HEK293 (cell line): Measurements from ENCODE around the gene SLC43A1.
A peak's percentile ranks its signal among the peaks of the same experiment; 100 is the strongest.

Experiments
- CTCF ChIA-PET: fragments of 350-600 bp; formaldehyde crosslinking; extraction: SDS; loops from one replicate; lab custom pipeline; 2021; ENCODE audit warnings: antibody characterized with exemption; lab: Yijun Ruan, JAX
- POLR2A ChIA-PET: fragments of 300-600 bp; formaldehyde crosslinking; extraction: SDS; loops from one replicate; lab custom pipeline; 2020; ENCODE audit warnings: antibody characterized with exemption, inconsistent platforms; lab: Yijun Ruan, JAX
- H3K27ac ChIP-seq: fragments of 200-500 bp; sonication (Bioruptor generic); 2 replicates; pipeline ENCODE4 v1.5.1; 2014; ENCODE audit warnings: low read depth, low read length, control low read depth, inconsistent platforms; ENCODE audit errors: extremely low read depth
- H3K36me3 ChIP-seq, 2 experiments: fragments of 200-500 bp in 1 of 2; sonication (Bioruptor generic) in 1 of 2; 1 replicate in 1 of 2; 2 replicates in 1 of 2; pipeline ENCODE4 v1.5.1; 2014 to 2017; ENCODE audit warnings: inconsistent platforms in 2 of 2, low read length in 2 of 2; ENCODE audit not compliant: control insufficient read depth in 2 of 2, insufficient read depth in 1 of 2
- H3K4me1 ChIP-seq: fragments of 200-500 bp; sonication (Bioruptor generic); 2 replicates; pipeline ENCODE4 v1.5.1; 2014; ENCODE audit warnings: mild to moderate bottlenecking, low read length, inconsistent platforms; ENCODE audit not compliant: control insufficient read depth, insufficient read depth
- H3K4me3 ChIP-seq: 2 replicates; pipeline ENCODE4 v1.5.1; 2011; ENCODE audit warnings: low read depth, mild to moderate bottlenecking, control low read depth, low read length, moderate library complexity
- H3K9me3 ChIP-seq: fragments of 200-500 bp; sonication (Bioruptor generic); 2 replicates; pipeline ENCODE4 v1.5.1; 2014; ENCODE audit warnings: low read depth, low read length, inconsistent platforms; ENCODE audit not compliant: control insufficient read depth, insufficient read depth
- AEBP2 ChIP-seq: fragments of 450-650 bp; formaldehyde crosslinking; IDR thresholded peaks from 2 replicates; pipeline ENCODE4 v1.5.1; 2016; ENCODE audit warnings: missing biosample characterization, missing genetic modification characterization, borderline replicate concordance
- HOXC10 ChIP-seq: sonication (generic); formaldehyde crosslinking; IDR thresholded peaks from 2 replicates; pipeline ENCODE4 v1.8.1; 2023; ENCODE audit warnings: mild to moderate bottlenecking, missing genetic modification reagents
- HOXD13 ChIP-seq: sonication (generic); formaldehyde crosslinking; IDR thresholded peaks from 2 replicates; pipeline ENCODE4 v1.8.0; 2022; ENCODE audit warnings: missing genetic modification reagents, borderline replicate concordance
- RBAK ChIP-seq: fragments of 450-650 bp; formaldehyde crosslinking; IDR thresholded peaks from 2 replicates; pipeline ENCODE4 v1.5.1; 2016; ENCODE audit warnings: missing biosample characterization, missing genetic modification characterization
- SCRT2 ChIP-seq: fragments of 450-650 bp; formaldehyde crosslinking; IDR thresholded peaks from 2 replicates; pipeline ENCODE4 v1.5.1; 2016; ENCODE audit warnings: missing biosample characterization, missing genetic modification characterization
- TSHZ1 ChIP-seq: fragments of 450-650 bp; formaldehyde crosslinking; IDR thresholded peaks from 2 replicates; pipeline ENCODE4 v1.5.1; 2016; ENCODE audit warnings: missing biosample characterization, missing genetic modification characterization, borderline replicate concordance
- ZFHX2 ChIP-seq: fragments of 450-650 bp; formaldehyde crosslinking; conservative IDR thresholded peaks from 2 replicates; pipeline ENCODE4 v1.5.1; 2016; ENCODE audit warnings: missing biosample characterization, missing genetic modification characterization
- ZNF138 ChIP-seq: fragments of 450-650 bp; formaldehyde crosslinking; IDR thresholded peaks from 2 replicates; pipeline ENCODE4 v1.5.1; 2016; ENCODE audit warnings: missing biosample characterization, missing genetic modification characterization, borderline replicate concordance
- ZNF19 ChIP-seq: fragments of 450-650 bp; formaldehyde crosslinking; IDR thresholded peaks from 2 replicates; pipeline ENCODE4; 2016; ENCODE audit warnings: missing biosample characterization, missing genetic modification characterization, low read depth
- ZNF266 ChIP-seq: fragments of 450-650 bp; formaldehyde crosslinking; IDR thresholded peaks from 2 replicates; pipeline ENCODE4 v1.5.1; 2016; ENCODE audit warnings: missing biosample characterization, missing genetic modification characterization, low read depth
- ZNF707 ChIP-seq: fragments of 450-650 bp; formaldehyde crosslinking; IDR thresholded peaks from 2 replicates; pipeline ENCODE4 v1.5.1; 2016; ENCODE audit warnings: missing biosample characterization, missing genetic modification characterization
- ZNF768 ChIP-seq: fragments of 450-650 bp; formaldehyde crosslinking; IDR thresholded peaks from 2 replicates; pipeline ENCODE4 v1.5.1; 2018; ENCODE audit warnings: missing biosample characterization, mild to moderate bottlenecking, missing genetic modification characterization
- ZNF785 ChIP-seq: fragments of 450-650 bp; formaldehyde crosslinking; IDR thresholded peaks from 2 replicates; pipeline ENCODE4 v1.5.1; 2016; ENCODE audit warnings: missing biosample characterization, missing genetic modification characterization
- ZNF791 ChIP-seq: fragments of 450-650 bp; formaldehyde crosslinking; IDR thresholded peaks from 2 replicates; pipeline ENCODE4 v1.5.1; 2016; ENCODE audit warnings: missing biosample characterization, missing genetic modification characterization
- ZNF837 ChIP-seq: fragments of 450-650 bp; formaldehyde crosslinking; IDR thresholded peaks from 2 replicates; pipeline ENCODE4 v1.5.1; 2016; ENCODE audit warnings: missing biosample characterization, missing genetic modification characterization
- ZSCAN4 ChIP-seq: fragments of 450-650 bp; formaldehyde crosslinking; IDR thresholded peaks from 2 replicates; pipeline ENCODE4 v1.5.1; 2017; ENCODE audit warnings: missing biosample characterization, missing genetic modification characterization

SLC43A1 gene

GRCh38 chr11:57473285-57473841, 42.1 kb downstream of the SLC43A1 start:
- POLR2A ChIA-PET: interaction anchor here (1.3 kb wide), 1 partner anchor 13 kb away, joined by 3 read pairs; the partner anchor contains the start of gene RTN4RL2
- H3K27ac ChIP-seq: no peak overlapping the region

GRCh38 chr11:57471496-57471895, 44.0 kb downstream of the SLC43A1 start:
- POLR2A ChIA-PET: no interaction called here
- Histone ChIP-seq H3K4me1 (no peaks in the 10 kb centered on the region), H3K36me3 (peaks cover 0 to 31% of the 10 kb centered on the region in 2 experiments; a peak in 1 of 3 replicates), H3K4me3 (no peak overlapping the region), H3K27ac (no peak overlapping the region), H3K9me3 (no peaks in the 10 kb centered on the region)
- TF ChIP-seq HOXD13 (CRISPR knock-in tag): no peak
- TF ChIP-seq RBAK: no peak
- TF ChIP-seq ZSCAN4: no peak
- no peak for TF ChIP-seq HOXC10 (CRISPR knock-in tag)
- no peak for TF ChIP-seq SCRT2 (tag by site-specific recombination)
- TF ChIP-seq ZFHX2 (tag by site-specific recombination): no peak
- TF ChIP-seq ZNF785 (tag by site-specific recombination): no peak
- TF ChIP-seq TSHZ1 (tag by site-specific recombination): no peak
- no peak for TF ChIP-seq ZNF791 (tag by site-specific recombination)
- TF ChIP-seq AEBP2 (tag by site-specific recombination): no peak
- no peak for TF ChIP-seq ZNF138 (tag by site-specific recombination)
- CTCF ChIA-PET: interaction anchor here (1.6 to 2.6 kb wide), 4 partner anchors 12 to 22 kb away, joined by 7 to 18 read pairs (median 8); no protein-coding TSS in a partner anchor

More at GRCh38 chr11:57473285-57473841, 42.1 kb downstream of the SLC43A1 start:
- TF ChIP-seq ZNF768 (0 out of 2 replicates have a peak, but pooled peaks have one; percentile 52), ZNF19 (tag by site-specific recombination) (no peak)
- H3K4me1 ChIP-seq: no peaks in the 10 kb centered on the region
- CTCF ChIA-PET: interaction anchor here (0.5 to 2.6 kb wide), 8 partner anchors 9 to 341 kb away, joined by 6 to 18 read pairs (median 7); no protein-coding TSS in a partner anchor
- no peaks in the 10 kb centered on the region for H3K9me3 ChIP-seq
- H3K36me3 ChIP-seq: peaks cover 0 to 28% of the 10 kb centered on the region in 2 experiments; a peak in 1 of 3 replicates
- H3K4me3 ChIP-seq: no peak overlapping the region

- peaks cover 0 to 37% of the 10 kb centered on the region in 2 experiments; a peak in 1 of 3 replicates for H3K36me3 ChIP-seq
- TF ChIP-seq ZNF837 (no peak), ZNF266 (tag by site-specific recombination) (no peak), ZNF707 (tag by site-specific recombination) (no peak)
- TF ChIP-seq, all 188 proteins: peak for 0
- H3K4me1 ChIP-seq: no peaks in the 10 kb centered on the region
- no peak overlapping the region for H3K27ac ChIP-seq
- CTCF ChIA-PET: interaction anchor here (1.8 kb wide), 1 partner anchor 12 kb away, joined by 9 read pairs; no protein-coding TSS in a partner anchor
- POLR2A ChIA-PET: no interaction called here
- no peak overlapping the region for H3K4me3 ChIP-seq
- H3K9me3 ChIP-seq: no peaks in the 10 kb centered on the region
Observed at GRCh38 chr11:57469268-57469667, 46.2 kb downstream of the SLC43A1 start.
